ENCODE measurements around the gene VRK2. TPM values are rescaled to one million over a fixed set of nuclear protein-coding genes. Genes with fewer than 3 reads are reported as not detected.

VRK2 gene
- total RNA-seq, 1 experiment from 2014 or later = 39.6 TPM

DNA sequence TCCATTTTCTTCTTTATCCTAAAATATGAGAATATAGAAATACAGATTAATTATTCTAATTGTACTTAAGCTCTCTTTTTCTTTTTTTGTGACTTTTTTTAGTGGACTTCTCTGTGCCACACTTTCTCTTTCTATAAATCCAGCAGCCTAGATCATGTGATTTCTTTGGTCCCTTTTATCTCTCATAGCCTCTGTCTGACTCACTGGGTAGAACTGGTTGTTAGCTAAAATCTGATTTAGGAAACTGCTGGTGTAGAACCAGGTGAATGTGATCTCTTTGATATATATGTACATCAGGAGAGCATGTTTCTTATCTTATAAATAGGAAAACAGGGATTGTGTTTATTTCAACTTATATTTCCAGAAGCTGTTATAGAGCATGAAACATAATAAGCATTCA is 54.9 kb downstream of the VRK2 start:
- intact Hi-C loops (cut with micrococcal nuclease; ENCODE audit: unreplicated experiment) = no loop called here
- Histone ChIP-seq H3K27me3 (ENCODE audit: control insufficient read depth, insufficient read depth, low read length) (no peaks in the 10 kb centered on the region), H3K4me1 (ENCODE audit: control insufficient read depth, insufficient read depth, low read length) (no peaks in the 10 kb centered on the region), H3K36me3 (ENCODE audit: control insufficient read depth, insufficient read depth, low read length) (no peaks in the 10 kb centered on the region), H3K9me3 (ENCODE audit: control insufficient read depth, insufficient read depth, low read depth, low read length) (no peaks in the 10 kb centered on the region), H3K27ac (ENCODE audit: low read length) (no peak overlapping the region), H3K4me3 (ENCODE audit: low read depth in 2 of 2, low read length in 2 of 2) (no peak overlapping the region)
- ATAC-seq = no peak
- ChIA-PET POLR2A (no interaction called here), CTCF (no interaction called here)
- no TSS peak for BruUV-seq (replicated peaks)
- DNase-seq (ENCODE audit: low read depth, low spot score) = no peak
- TF ChIP-seq SIN3A (IDR thresholded peaks at IDR 0.05; ENCODE audit: borderline replicate concordance, insufficient read depth, low read depth, low read length) = no peak
- TF ChIP-seq, protein P1, sequence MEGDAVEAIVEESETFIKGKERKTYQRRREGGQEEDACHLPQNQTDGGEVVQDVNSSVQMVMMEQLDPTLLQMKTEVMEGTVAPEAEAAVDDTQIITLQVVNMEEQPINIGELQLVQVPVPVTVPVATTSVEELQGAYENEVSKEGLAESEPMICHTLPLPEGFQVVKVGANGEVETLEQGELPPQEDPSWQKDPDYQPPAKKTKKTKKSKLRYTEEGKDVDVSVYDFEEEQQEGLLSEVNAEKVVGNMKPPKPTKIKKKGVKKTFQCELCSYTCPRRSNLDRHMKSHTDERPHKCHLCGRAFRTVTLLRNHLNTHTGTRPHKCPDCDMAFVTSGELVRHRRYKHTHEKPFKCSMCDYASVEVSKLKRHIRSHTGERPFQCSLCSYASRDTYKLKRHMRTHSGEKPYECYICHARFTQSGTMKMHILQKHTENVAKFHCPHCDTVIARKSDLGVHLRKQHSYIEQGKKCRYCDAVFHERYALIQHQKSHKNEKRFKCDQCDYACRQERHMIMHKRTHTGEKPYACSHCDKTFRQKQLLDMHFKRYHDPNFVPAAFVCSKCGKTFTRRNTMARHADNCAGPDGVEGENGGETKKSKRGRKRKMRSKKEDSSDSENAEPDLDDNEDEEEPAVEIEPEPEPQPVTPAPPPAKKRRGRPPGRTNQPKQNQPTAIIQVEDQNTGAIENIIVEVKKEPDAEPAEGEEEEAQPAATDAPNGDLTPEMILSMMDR (IDR thresholded peaks at IDR 0.05) = no peak
- no peak for TF ChIP-seq POLR2AphosphoS5 (IDR thresholded peaks at IDR 0.05; ENCODE audit: low read depth, low read length)
- TF ChIP-seq, protein P2, sequence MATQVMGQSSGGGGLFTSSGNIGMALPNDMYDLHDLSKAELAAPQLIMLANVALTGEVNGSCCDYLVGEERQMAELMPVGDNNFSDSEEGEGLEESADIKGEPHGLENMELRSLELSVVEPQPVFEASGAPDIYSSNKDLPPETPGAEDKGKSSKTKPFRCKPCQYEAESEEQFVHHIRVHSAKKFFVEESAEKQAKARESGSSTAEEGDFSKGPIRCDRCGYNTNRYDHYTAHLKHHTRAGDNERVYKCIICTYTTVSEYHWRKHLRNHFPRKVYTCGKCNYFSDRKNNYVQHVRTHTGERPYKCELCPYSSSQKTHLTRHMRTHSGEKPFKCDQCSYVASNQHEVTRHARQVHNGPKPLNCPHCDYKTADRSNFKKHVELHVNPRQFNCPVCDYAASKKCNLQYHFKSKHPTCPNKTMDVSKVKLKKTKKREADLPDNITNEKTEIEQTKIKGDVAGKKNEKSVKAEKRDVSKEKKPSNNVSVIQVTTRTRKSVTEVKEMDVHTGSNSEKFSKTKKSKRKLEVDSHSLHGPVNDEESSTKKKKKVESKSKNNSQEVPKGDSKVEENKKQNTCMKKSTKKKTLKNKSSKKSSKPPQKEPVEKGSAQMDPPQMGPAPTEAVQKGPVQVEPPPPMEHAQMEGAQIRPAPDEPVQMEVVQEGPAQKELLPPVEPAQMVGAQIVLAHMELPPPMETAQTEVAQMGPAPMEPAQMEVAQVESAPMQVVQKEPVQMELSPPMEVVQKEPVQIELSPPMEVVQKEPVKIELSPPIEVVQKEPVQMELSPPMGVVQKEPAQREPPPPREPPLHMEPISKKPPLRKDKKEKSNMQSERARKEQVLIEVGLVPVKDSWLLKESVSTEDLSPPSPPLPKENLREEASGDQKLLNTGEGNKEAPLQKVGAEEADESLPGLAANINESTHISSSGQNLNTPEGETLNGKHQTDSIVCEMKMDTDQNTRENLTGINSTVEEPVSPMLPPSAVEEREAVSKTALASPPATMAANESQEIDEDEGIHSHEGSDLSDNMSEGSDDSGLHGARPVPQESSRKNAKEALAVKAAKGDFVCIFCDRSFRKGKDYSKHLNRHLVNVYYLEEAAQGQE (IDR thresholded peaks at IDR 0.05; ENCODE audit: insufficient read depth in 1 of 2, low read depth in 2 of 2, low read length in 1 of 2) = no peak
- TF ChIP-seq TCF7L2 (IDR thresholded peaks at IDR 0.05; ENCODE audit: low read depth, low read length) = no peak
- in situ Hi-C loops (cut with HindIII; ENCODE audit: low pct_unique_long_range_greater_than_20kb, low sequenced_read_pairs) = no loop called here

DNA sequence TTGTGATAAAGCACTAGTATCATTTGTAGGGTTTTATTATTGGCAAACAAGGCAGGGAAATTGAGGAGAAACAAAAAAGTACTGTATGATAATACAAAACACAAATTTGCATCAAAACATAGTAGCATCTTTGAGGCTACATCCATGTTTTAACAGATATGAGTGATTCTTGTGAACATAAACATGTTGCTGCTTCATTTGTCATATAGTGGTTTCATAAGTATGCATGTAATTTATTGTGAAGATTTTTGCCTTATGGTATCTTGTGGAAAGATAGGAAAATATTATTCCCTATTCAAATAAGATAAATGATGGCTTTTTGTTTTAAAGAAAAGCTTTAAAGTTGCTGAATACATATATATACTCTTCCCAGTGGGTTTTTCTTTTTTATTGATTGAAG is 60.3 kb downstream of the VRK2 start:
- Histone ChIP-seq H3K4me3 (ENCODE audit: low read depth in 2 of 2, low read length in 2 of 2) (no peak overlapping the region), H3K9me3 (ENCODE audit: control insufficient read depth, insufficient read depth, low read depth, low read length) (no peaks in the 10 kb centered on the region), H3K4me1 (ENCODE audit: control insufficient read depth, insufficient read depth, low read length) (no peaks in the 10 kb centered on the region; the same call in 1 of the 2 replicates), H3K27me3 (ENCODE audit: control insufficient read depth, insufficient read depth, low read length) (no peaks in the 10 kb centered on the region), H3K27ac (ENCODE audit: low read length) (no peak overlapping the region), H3K36me3 (ENCODE audit: control insufficient read depth, insufficient read depth, low read length) (no peaks in the 10 kb centered on the region)
- DNase-seq (ENCODE audit: low read depth, low spot score) = no peak
- ChIA-PET CTCF (no interaction called here), POLR2A (no interaction called here)
- no peak for ATAC-seq
- TF ChIP-seq, protein P1 (IDR thresholded peaks at IDR 0.05) = no peak
- TF ChIP-seq TCF7L2 (IDR thresholded peaks at IDR 0.05; ENCODE audit: low read depth, low read length) (no peak), POLR2AphosphoS5 (IDR thresholded peaks at IDR 0.05; ENCODE audit: low read depth, low read length) (no peak), SIN3A (IDR thresholded peaks at IDR 0.05; ENCODE audit: borderline replicate concordance, insufficient read depth, low read depth, low read length) (no peak)
- TF ChIP-seq, protein P2 (IDR thresholded peaks at IDR 0.05; ENCODE audit: insufficient read depth in 1 of 2, low read depth in 2 of 2, low read length in 1 of 2) = no peak
- intact Hi-C loops (cut with micrococcal nuclease; ENCODE audit: unreplicated experiment) (no loop called here), in situ Hi-C loops (cut with HindIII; ENCODE audit: low pct_unique_long_range_greater_than_20kb, low sequenced_read_pairs) (no loop called here)
- BruUV-seq (replicated peaks) = no TSS peak
